WI38 (cell line): ENCODE data around the gene GLUL.

ENCODE experiments used
- H3K4me3 ChIP-seq: 2 replicates; pipeline ENCODE4 v1.5.1; 2011; ENCODE audit warnings: low read depth, mild to moderate bottlenecking, control low read depth, low read length
- CTCF ChIP-seq: IDR thresholded peaks from 2 replicates; pipeline ENCODE4 v1.5.1; 2012; ENCODE audit warnings: low read depth, mild to moderate bottlenecking, control low read depth, low read length

The GLUL gene

GRCh38 chr1:182368358-182368757 is 23.2 kb downstream of the GLUL start:
- no peak for TF ChIP-seq CTCF
- no peak overlapping the region for H3K4me3 ChIP-seq

GRCh38 chr1:182367926-182368325 is 23.7 kb downstream of the GLUL start:
- no peak for TF ChIP-seq CTCF
- no peak overlapping the region for H3K4me3 ChIP-seq

- no peak for TF ChIP-seq CTCF
- H3K4me3 ChIP-seq: no peak overlapping the region
Observed at GRCh38 chr1:182366596-182366995, 25.0 kb downstream of the GLUL start.

- no peak overlapping the region for H3K4me3 ChIP-seq
- TF ChIP-seq CTCF: no peak
Observed at GRCh38 chr1:182359645-182360044, 31.9 kb downstream of the GLUL start.

- H3K4me3 ChIP-seq: no peak overlapping the region
- TF ChIP-seq CTCF: no peak
Observed at GRCh38 chr1:182357913-182358312, 33.7 kb downstream of the GLUL start.

GRCh38 chr1:182357171-182357570 is 34.4 kb downstream of the GLUL start:
- no peak overlapping the region for H3K4me3 ChIP-seq
- TF ChIP-seq CTCF: no peak

GRCh38 chr1:182355723-182356098 is 35.9 kb downstream of the GLUL start:
- H3K4me3 ChIP-seq: no peak overlapping the region
- no peak for TF ChIP-seq CTCF
